B cell (primary cell): Measurements from ENCODE around the gene CDC42BPB. TPM values are rescaled to one million over a fixed set of nuclear protein-coding genes. Genes with fewer than 3 reads are reported as not detected.

Experiments
- ATAC-seq: fragments of 200-7000 bp; cut with Tn5 transposase; one replicate; pipeline ENCODE4 v1.10.0; 2021; ENCODE audit warnings: low read depth, mild to moderate bottlenecking, moderate number of reproducible peaks, moderate library complexity
- CTCF ChIA-PET: fragments of 350-600 bp; sonication (Branson Sonifier 250); formaldehyde crosslinking; loops from one replicate; lab custom pipeline; 2021; ENCODE audit warnings: antibody characterized with exemption, inconsistent platforms; lab: Charles Lee
- POLR2A ChIA-PET: fragments of 350-600 bp; sonication (Branson Sonifier 250); formaldehyde crosslinking; loops from one replicate; lab custom pipeline; 2021; ENCODE audit warnings: antibody characterized with exemption; lab: Charles Lee
- DNase-seq: peaks from one replicate; pipeline ENCODE4 v3.0.0; 2013
- H2AFZ ChIP-seq: 2 replicates; pipeline ENCODE4 v1.6.1; 2012; ENCODE audit warnings: mild to moderate bottlenecking, low read depth, low read length; ENCODE audit not compliant: insufficient read depth, poor library complexity, severe bottlenecking
- H3K27ac ChIP-seq, 2 donors: 1 replicate in 1 of 2; 2 replicates in 1 of 2; pipeline ENCODE4 v1.5.1; 2012 to 2013; ENCODE audit warnings: low read length in 2 of 2, mild to moderate bottlenecking in 2 of 2, moderate library complexity in 1 of 2
- H3K27me3 ChIP-seq, 4 experiments: fragments of 200-600 bp in 1 of 4; sonication (generic) in 1 of 4; replicated peaks in 1 of 4; 1 replicate in 2 of 4; 2 replicates in 2 of 4; pipeline versions ENCODE4 v1.6.1 to v1.7.0; 2013 to 2016; ENCODE audit warnings: low read length in 3 of 4, mild to moderate bottlenecking in 2 of 4, mixed read lengths in 1 of 4, moderate library complexity in 1 of 4; ENCODE audit not compliant: insufficient read depth in 4 of 4, control insufficient read depth in 3 of 4; ENCODE audit errors: control extremely low read depth in 1 of 4
- H3K36me3 ChIP-seq, 2 experiments: replicated peaks in 1 of 2; 1 replicate in 1 of 2; 2 replicates in 1 of 2; pipeline versions ENCODE4 v1.6.1 to v1.7.1; 2013; ENCODE audit warnings: low read length in 1 of 2; ENCODE audit not compliant: insufficient read depth in 2 of 2, control insufficient read depth in 1 of 2; ENCODE audit errors: control extremely low read depth in 1 of 2, extremely low read depth in 1 of 2
- H3K4me1 ChIP-seq, 2 donors: fragments of 200-600 bp in 1 of 2; sonication (generic) in 1 of 2; 1 replicate in 1 of 2; 2 replicates in 1 of 2; pipeline versions ENCODE4 v1.5.1 to v1.6.1; 2013 to 2017; ENCODE audit warnings: low read length in 2 of 2; ENCODE audit not compliant: control insufficient read depth in 2 of 2, insufficient read depth in 2 of 2
- H3K4me2 ChIP-seq: replicated peaks from 2 replicates; pipeline ENCODE3; 2012; ENCODE audit warnings: mild to moderate bottlenecking, low read depth, low read length; ENCODE audit not compliant: poor library complexity, severe bottlenecking
- H3K4me3 ChIP-seq, 5 experiments: fragments of 200-600 bp in 1 of 5; sonication (generic) in 1 of 5; 1 replicate in 3 of 5; 2 replicates in 2 of 5; pipeline versions ENCODE4 v1.5.1 to v1.7.0; 2011 to 2016; ENCODE audit warnings: low read length in 4 of 5, mild to moderate bottlenecking in 4 of 5, low read depth in 2 of 5, control low read depth in 1 of 5, moderate library complexity in 1 of 5; ENCODE audit not compliant: insufficient read depth in 1 of 5; ENCODE audit errors: control extremely low read depth in 1 of 5, extremely low read depth in 1 of 5
- H3K79me2 ChIP-seq: fragments of 200-600 bp; sonication (generic); one replicate; pipeline ENCODE4 v1.6.0; 2016; ENCODE audit warnings: low read length; ENCODE audit not compliant: control insufficient read depth, insufficient read depth
- H3K9ac ChIP-seq: fragments of 200-600 bp; sonication (generic); 2 replicates; pipeline ENCODE4 v1.6.1; 2017; ENCODE audit warnings: mild to moderate bottlenecking, low read length, moderate library complexity
- H3K9me3 ChIP-seq, 3 donors: one replicate each; pipeline versions ENCODE4 v1.6.1 to v1.7.1; 2013; ENCODE audit warnings: low read length in 2 of 3; ENCODE audit not compliant: control insufficient read depth in 2 of 3, insufficient read depth in 1 of 3; ENCODE audit errors: control extremely low read depth in 1 of 3
- H4K20me1 ChIP-seq: 2 replicates; pipeline ENCODE4 v1.6.0; 2012; ENCODE audit warnings: mild to moderate bottlenecking, low read length; ENCODE audit not compliant: insufficient read depth, control insufficient read depth, poor library complexity, severe bottlenecking
- H3K27ac Mint-ChIP-seq: one replicate; pipeline ENCODE4 v1.8.0; 2021; ENCODE audit warnings: mixed read lengths
- H3K27me3 Mint-ChIP-seq: one replicate; pipeline ENCODE4 v1.8.0; 2021; ENCODE audit warnings: mixed read lengths
- H3K4me1 Mint-ChIP-seq: one replicate; pipeline ENCODE4 v1.8.0; 2021; ENCODE audit warnings: mixed read lengths
- H3K4me3 Mint-ChIP-seq: one replicate; pipeline ENCODE4 v1.8.0; 2021; ENCODE audit warnings: mixed read lengths
- H3K9me3 Mint-ChIP-seq: one replicate; pipeline ENCODE4 v1.8.0; 2022; ENCODE audit warnings: mixed read lengths; ENCODE audit not compliant: insufficient read depth
- CTCF ChIP-seq: fragments of 200-600 bp; IDR thresholded peaks from one replicate; pipeline ENCODE4 v1.8.0; 2022; ENCODE audit warnings: antibody characterized with exemption, mild to moderate bottlenecking
- EZH2 ChIP-seq: IDR thresholded peaks from 2 replicates; pipeline ENCODE4 v1.6.1; 2012; ENCODE audit warnings: borderline replicate concordance, low read depth, mild to moderate bottlenecking, moderate library complexity, low read length; ENCODE audit not compliant: insufficient read depth, poor library complexity, severe bottlenecking
- WGBS: methylation state at CpG from one replicate; pipeline ENCODE4 v1.1.5; 2013; ENCODE audit warnings: missing lambda C conversion rate; ENCODE audit not compliant: insufficient coverage; 5-methylcytosine and 5-hydroxymethylcytosine counted together
- intact Hi-C: fragments of 100-400 bp; cut with micrococcal nuclease; formaldehyde crosslinking; loops from one replicate; pipeline ENCODE4 v1.10.0; 2022
- polyA plus RNA-seq: library from polyadenylated mRNA; depleted of rRNA; stranded (reverse); fragments of >200 nt; gene quantifications from 2 replicates; pipeline ENCODE4 v1.2.3, GENCODE V29; 2012
- total RNA-seq, 2 donors: library from RNA; stranded (reverse); fragments of 120-200 nt in 1 of 2; gene quantifications; 1 replicate in 1 of 2; 2 replicates in 1 of 2; pipeline versions ENCODE4 v1.2.3 to v1.2.4, GENCODE V29; 2013 to 2022

CDC42BPB gene
- total and polyA plus RNA-seq, 2 donors (not counting 1 experiment from before 2014, with no cell fraction given) = 23.9 to 52.5 TPM

- no peak for TF ChIP-seq CTCF
- no peak for TF ChIP-seq EZH2
Measured at GRCh38 chr14:102905116-102906108, 151.9 kb downstream of the CDC42BPB start.

More at GRCh38 chr14:102905116-102906108, 151.9 kb downstream of the CDC42BPB start:
- Histone ChIP-seq H3K79me2 (peaks cover 52% of the 10 kb centered on the region), H3K4me1 (peaks cover 44 to 57% of the 10 kb centered on the region in 2 donors), H3K27me3 (no peaks in the 10 kb centered on the region), H4K20me1 (peaks cover 12% of the 10 kb centered on the region), H2AFZ (no peak overlapping the region), H3K4me2 (no peak overlapping the region), H3K9ac (no peak overlapping the region), H3K27ac (no peak overlapping the region), H3K9me3 (peaks cover 0 to 3% (median 0%) of the 10 kb centered on the region in 3 donors), H3K4me3 (no peak overlapping the region), H3K36me3 (peaks cover 0 to 55% of the 10 kb centered on the region in 2 experiments)
- Mint-ChIP-seq H3K4me3 (no peak overlapping the region), H3K27ac (no peak overlapping the region), H3K4me1 (peaks cover 46% of the 10 kb centered on the region), H3K9me3 (no peaks in the 10 kb centered on the region), H3K27me3 (no peaks in the 10 kb centered on the region)
- no peak for DNase-seq
- ChIA-PET CTCF (interaction anchor here (1.7 kb wide), 1 partner anchor 210 kb away, joined by 5 read pairs; no protein-coding TSS in a partner anchor), POLR2A (no interaction called here)
- ATAC-seq = no peak
- intact Hi-C loops = no loop called here
- 98% methylated on average over 25 of the region's 38 CpGs for WGBS
